ENCODE data around the gene IGF2BP3. TPM values are rescaled to one million over a fixed set of nuclear protein-coding genes. Genes with fewer than 3 reads are reported as not detected.

Gene IGF2BP3
- total RNA-seq, 1 experiment from 2014 or later, result 11.7 TPM

DNA sequence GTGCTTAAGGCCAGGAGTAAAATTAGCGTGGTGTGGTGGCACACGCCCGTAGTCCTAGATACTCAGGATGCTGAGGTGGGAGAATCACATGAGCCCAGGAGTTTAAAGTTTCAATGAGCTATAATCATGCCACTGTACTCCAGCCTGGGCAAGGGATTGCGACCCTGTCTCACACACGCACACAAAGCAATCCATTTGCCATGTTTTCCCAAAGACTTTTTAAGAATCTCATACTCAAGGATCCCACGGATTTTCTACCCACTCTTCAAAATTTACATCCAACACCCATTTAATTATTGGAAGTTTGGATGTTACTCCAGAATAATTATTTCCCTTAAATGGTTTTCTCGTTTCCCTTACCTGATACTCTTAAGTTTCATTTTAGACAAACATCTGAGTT is 47.9 kb downstream of the IGF2BP3 start:
- no TSS peak for BruUV-seq (replicated peaks)
- Histone ChIP-seq H3K4me1 (ENCODE audit: insufficient read depth, low read length) (peaks cover 19% of the 10 kb centered on the region), H3K9ac (ENCODE audit: low read length) (no peak overlapping the region), H3K79me2 (ENCODE audit: low read length) (no peaks in the 10 kb centered on the region), H3K36me3 (ENCODE audit: low read depth, low read length) (no peaks in the 10 kb centered on the region), H3F3A (ENCODE audit: low read length, unreplicated experiment) (peaks cover 5% of the 10 kb centered on the region), H3K27me3 (ENCODE audit: low read length) (no peaks in the 10 kb centered on the region), H3K27ac (ENCODE audit: low read length) (no peak overlapping the region), H3K4me3 (ENCODE audit: low read length) (no peak overlapping the region), H3K4me2 (ENCODE audit: low read length) (no peak overlapping the region), H2AFZ (ENCODE audit: low read length) (no peak overlapping the region), H4K20me1 (ENCODE audit: low read length) (no peaks in the 10 kb centered on the region), H3K9me3 (ENCODE audit: low read length) (no peaks in the 10 kb centered on the region), H3K9me2 (replicated peaks; ENCODE audit: low read length) (no peaks in the 10 kb centered on the region)
- TF ChIP-seq, protein P1, sequence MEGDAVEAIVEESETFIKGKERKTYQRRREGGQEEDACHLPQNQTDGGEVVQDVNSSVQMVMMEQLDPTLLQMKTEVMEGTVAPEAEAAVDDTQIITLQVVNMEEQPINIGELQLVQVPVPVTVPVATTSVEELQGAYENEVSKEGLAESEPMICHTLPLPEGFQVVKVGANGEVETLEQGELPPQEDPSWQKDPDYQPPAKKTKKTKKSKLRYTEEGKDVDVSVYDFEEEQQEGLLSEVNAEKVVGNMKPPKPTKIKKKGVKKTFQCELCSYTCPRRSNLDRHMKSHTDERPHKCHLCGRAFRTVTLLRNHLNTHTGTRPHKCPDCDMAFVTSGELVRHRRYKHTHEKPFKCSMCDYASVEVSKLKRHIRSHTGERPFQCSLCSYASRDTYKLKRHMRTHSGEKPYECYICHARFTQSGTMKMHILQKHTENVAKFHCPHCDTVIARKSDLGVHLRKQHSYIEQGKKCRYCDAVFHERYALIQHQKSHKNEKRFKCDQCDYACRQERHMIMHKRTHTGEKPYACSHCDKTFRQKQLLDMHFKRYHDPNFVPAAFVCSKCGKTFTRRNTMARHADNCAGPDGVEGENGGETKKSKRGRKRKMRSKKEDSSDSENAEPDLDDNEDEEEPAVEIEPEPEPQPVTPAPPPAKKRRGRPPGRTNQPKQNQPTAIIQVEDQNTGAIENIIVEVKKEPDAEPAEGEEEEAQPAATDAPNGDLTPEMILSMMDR (conservative IDR thresholded peaks at IDR 0.05; ENCODE audit: low read depth, low read length), result no peak
- no peak for TF ChIP-seq EZH2phosphoT487 (IDR thresholded peaks at IDR 0.05; ENCODE audit: borderline replicate concordance, low read length)
- TF ChIP-seq EZH2 (IDR thresholded peaks at IDR 0.05; ENCODE audit: low read length, unreplicated experiment), result no peak
- CTCF ChIA-PET, result no interaction called here
- intact Hi-C loops (cut with micrococcal nuclease), result no loop called here
- POLR2A ChIA-PET (ENCODE audit: unreplicated experiment), result no interaction called here
- DNase-seq (no peak), ATAC-seq (no peak)

DNA sequence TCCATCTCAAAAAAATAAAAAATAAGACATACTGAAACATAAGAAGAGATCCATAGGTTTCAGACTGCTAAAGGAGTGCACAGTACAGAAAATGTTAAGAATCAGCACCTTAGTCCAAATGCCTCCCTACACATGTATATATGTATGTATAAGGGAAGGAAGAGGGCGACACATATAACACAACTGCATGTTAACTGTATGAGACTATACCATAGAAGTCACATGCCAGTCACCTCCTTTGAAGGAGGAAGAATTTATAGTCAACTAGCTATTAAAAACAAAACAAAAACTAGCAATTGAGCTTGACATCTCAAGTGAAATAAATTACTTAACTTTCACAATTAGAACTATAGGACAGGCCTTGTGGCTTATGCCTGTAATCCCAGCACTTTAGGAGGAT is 50.4 kb downstream of the IGF2BP3 start:
- no peaks in the 10 kb centered on the region for H3K36me3 ChIP-seq (ENCODE audit: low read depth, low read length)
- intact Hi-C loops (cut with micrococcal nuclease), result loop anchor here (2.0 kb wide), 1 partner anchor 63 kb away; no protein-coding TSS in a partner anchor
- H3K4me1 ChIP-seq (ENCODE audit: insufficient read depth, low read length), result peaks cover 25% of the 10 kb centered on the region
- TF ChIP-seq EZH2 (IDR thresholded peaks at IDR 0.05; ENCODE audit: low read length, unreplicated experiment) (no peak), EZH2phosphoT487 (IDR thresholded peaks at IDR 0.05; ENCODE audit: borderline replicate concordance, low read length) (no peak)
- TF ChIP-seq, protein P1 (conservative IDR thresholded peaks at IDR 0.05; ENCODE audit: low read depth, low read length), result no peak
- no peak overlapping the region for H3K4me2 ChIP-seq (ENCODE audit: low read length)
- no peaks in the 10 kb centered on the region for H3K27me3 ChIP-seq (ENCODE audit: low read length)
- H3K27ac ChIP-seq (ENCODE audit: low read length), result no peak overlapping the region
- no peak overlapping the region for H3K4me3 ChIP-seq (ENCODE audit: low read length)
- no TSS peak for BruUV-seq (replicated peaks)
- DNase-seq (no peak), ATAC-seq (no peak)
- no peaks in the 10 kb centered on the region for H3K9me3 ChIP-seq (ENCODE audit: low read length)
- no peak overlapping the region for H2AFZ ChIP-seq (ENCODE audit: low read length)
- H3F3A ChIP-seq (ENCODE audit: low read length, unreplicated experiment), result peaks cover 7% of the 10 kb centered on the region
- H3K9me2 ChIP-seq (replicated peaks; ENCODE audit: low read length), result no peaks in the 10 kb centered on the region
- no peak overlapping the region for H3K9ac ChIP-seq (ENCODE audit: low read length)
- CTCF ChIA-PET, result no interaction called here
- H3K79me2 ChIP-seq (ENCODE audit: low read length), result no peaks in the 10 kb centered on the region
- POLR2A ChIA-PET (ENCODE audit: unreplicated experiment), result no interaction called here
- H4K20me1 ChIP-seq (ENCODE audit: low read length), result no peaks in the 10 kb centered on the region

DNA sequence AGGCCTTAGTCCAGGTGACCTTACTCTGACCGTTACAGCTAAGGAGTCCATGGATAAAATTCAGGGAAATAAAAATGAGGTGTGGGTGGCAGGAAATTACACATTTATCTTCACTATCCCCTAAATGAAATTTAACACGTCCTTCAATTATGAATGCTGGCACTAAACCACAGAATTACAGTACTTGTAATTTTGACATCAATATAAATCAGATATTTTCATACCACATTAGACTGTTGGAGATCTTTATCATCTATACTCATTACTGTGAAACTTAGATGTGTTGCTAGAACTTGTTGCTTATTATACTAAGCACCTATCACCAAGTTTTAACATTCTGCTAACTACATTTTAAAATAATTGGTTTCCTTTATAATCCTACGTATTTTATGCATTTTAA is 51.1 kb downstream of the IGF2BP3 start:
- Histone ChIP-seq H3K4me2 (ENCODE audit: low read length) (peak overlapping the region; percentile 71; the same call in 1 of the 2 replicates), H3K9ac (ENCODE audit: low read length) (no peak overlapping the region), H4K20me1 (ENCODE audit: low read length) (no peaks in the 10 kb centered on the region), H3K9me2 (replicated peaks; ENCODE audit: low read length) (no peaks in the 10 kb centered on the region), H3K27ac (ENCODE audit: low read length) (no peak overlapping the region), H3K4me1 (ENCODE audit: insufficient read depth, low read length) (peaks cover 25% of the 10 kb centered on the region), H3F3A (ENCODE audit: low read length, unreplicated experiment) (peaks cover 7% of the 10 kb centered on the region), H3K79me2 (ENCODE audit: low read length) (no peaks in the 10 kb centered on the region), H2AFZ (ENCODE audit: low read length) (no peak overlapping the region), H3K4me3 (ENCODE audit: low read length) (no peak overlapping the region), H3K36me3 (ENCODE audit: low read depth, low read length) (no peaks in the 10 kb centered on the region), H3K27me3 (ENCODE audit: low read length) (no peaks in the 10 kb centered on the region), H3K9me3 (ENCODE audit: low read length) (no peaks in the 10 kb centered on the region)
- ChIA-PET POLR2A (ENCODE audit: unreplicated experiment) (no interaction called here), CTCF (no interaction called here)
- no peak for DNase-seq
- BruUV-seq (replicated peaks), result no TSS peak
- no peak for ATAC-seq
- intact Hi-C loops (cut with micrococcal nuclease), result loop anchor here (2.0 kb wide), 1 partner anchor 62 kb away; no protein-coding TSS in a partner anchor
- TF ChIP-seq EZH2phosphoT487 (IDR thresholded peaks at IDR 0.05; ENCODE audit: borderline replicate concordance, low read length) (no peak), EZH2 (IDR thresholded peaks at IDR 0.05; ENCODE audit: low read length, unreplicated experiment) (no peak)
- TF ChIP-seq, protein P1 (conservative IDR thresholded peaks at IDR 0.05; ENCODE audit: low read depth, low read length), result no peak
